Ovary (tissue), 3 donors: ENCODE data around the gene MAGI1.

ENCODE experiments used
- POLR2A ChIP-seq: fragments of 450-650 bp; IDR thresholded peaks from one replicate; pipeline ENCODE4 v1.6.1; 2017; ENCODE audit warnings: antibody characterized with exemption, mild to moderate bottlenecking, moderate library complexity
- TF ChIP-seq, protein P1 (sequence below), 3 donors: fragments of 450-650 bp in 2 of 3; fragments of 200-600 bp in 1 of 3; IDR thresholded peaks; one replicate each; pipeline versions ENCODE4 v1.5.1 to v1.8.0; 2016 to 2022; ENCODE audit warnings: antibody characterized with exemption in 3 of 3, mild to moderate bottlenecking in 1 of 3
- donor health status: DM: no; HTN: no; CAD: no.

DNA sequence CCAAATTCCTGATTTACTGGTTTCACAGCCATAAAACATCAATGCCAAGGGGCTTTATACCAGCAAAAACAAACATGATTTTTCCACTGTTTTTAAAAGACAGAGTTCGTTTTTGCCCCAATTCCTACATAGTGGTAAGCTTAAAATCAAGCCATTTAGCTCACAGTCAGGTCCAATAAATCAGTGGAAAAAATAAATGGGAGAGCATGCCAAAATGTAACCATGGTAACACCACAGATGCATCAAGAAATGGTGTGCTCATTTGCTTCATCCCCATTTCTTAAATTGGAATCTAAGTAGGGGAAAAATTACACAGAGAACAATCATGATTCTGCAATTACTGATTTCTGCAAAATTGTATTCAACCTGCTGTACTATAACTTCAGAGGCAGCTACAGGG, 418.8 kb downstream of the MAGI1 start:
- TF ChIP-seq, protein P1, sequence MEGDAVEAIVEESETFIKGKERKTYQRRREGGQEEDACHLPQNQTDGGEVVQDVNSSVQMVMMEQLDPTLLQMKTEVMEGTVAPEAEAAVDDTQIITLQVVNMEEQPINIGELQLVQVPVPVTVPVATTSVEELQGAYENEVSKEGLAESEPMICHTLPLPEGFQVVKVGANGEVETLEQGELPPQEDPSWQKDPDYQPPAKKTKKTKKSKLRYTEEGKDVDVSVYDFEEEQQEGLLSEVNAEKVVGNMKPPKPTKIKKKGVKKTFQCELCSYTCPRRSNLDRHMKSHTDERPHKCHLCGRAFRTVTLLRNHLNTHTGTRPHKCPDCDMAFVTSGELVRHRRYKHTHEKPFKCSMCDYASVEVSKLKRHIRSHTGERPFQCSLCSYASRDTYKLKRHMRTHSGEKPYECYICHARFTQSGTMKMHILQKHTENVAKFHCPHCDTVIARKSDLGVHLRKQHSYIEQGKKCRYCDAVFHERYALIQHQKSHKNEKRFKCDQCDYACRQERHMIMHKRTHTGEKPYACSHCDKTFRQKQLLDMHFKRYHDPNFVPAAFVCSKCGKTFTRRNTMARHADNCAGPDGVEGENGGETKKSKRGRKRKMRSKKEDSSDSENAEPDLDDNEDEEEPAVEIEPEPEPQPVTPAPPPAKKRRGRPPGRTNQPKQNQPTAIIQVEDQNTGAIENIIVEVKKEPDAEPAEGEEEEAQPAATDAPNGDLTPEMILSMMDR (IDR thresholded peaks at IDR 0.05): no peak
- TF ChIP-seq POLR2A: no peak
